Loucy (cell line): Measurements from ENCODE around the gene PHAF1.

Source experiments
- H2AFZ ChIP-seq: fragments of 200-600 bp; sonication (generic); 2 replicates; pipeline ENCODE4 v1.6.0; 2016; ENCODE audit warnings: antibody characterized with exemption, mild to moderate bottlenecking, low read length, moderate library complexity
- H3F3A ChIP-seq: fragments of 200-600 bp; 2 replicates; pipeline ENCODE4 v1.6.0; 2016; ENCODE audit warnings: antibody characterized with exemption, low read depth, mild to moderate bottlenecking
- H3K27me3 ChIP-seq: fragments of 200-600 bp; sonication (generic); 2 replicates; pipeline ENCODE4 v1.6.1; 2014; ENCODE audit warnings: low read length, mild to moderate bottlenecking; ENCODE audit not compliant: insufficient read depth, poor library complexity, severe bottlenecking
- H3K36me3 ChIP-seq: fragments of 200-600 bp; sonication (generic); 2 replicates; pipeline ENCODE4 v1.6.1; 2016; ENCODE audit warnings: low read length; ENCODE audit not compliant: insufficient read depth
- H3K4me1 ChIP-seq: fragments of 200-600 bp; sonication (generic); 2 replicates; pipeline ENCODE4 v1.5.1; 2014; ENCODE audit warnings: low read length, mild to moderate bottlenecking; ENCODE audit not compliant: insufficient read depth, poor library complexity, severe bottlenecking
- H3K4me2 ChIP-seq: fragments of 200-600 bp; sonication (generic); 2 replicates; pipeline ENCODE4 v1.6.0; 2014; ENCODE audit warnings: antibody characterized with exemption, low read length, low read depth, mild to moderate bottlenecking; ENCODE audit not compliant: poor library complexity, severe bottlenecking
- H3K4me3 ChIP-seq: fragments of 200-600 bp; sonication (generic); 2 replicates; pipeline ENCODE4 v1.5.1; 2014; ENCODE audit warnings: low read length, mild to moderate bottlenecking, mixed read lengths; ENCODE audit not compliant: poor library complexity, severe bottlenecking
- H3K79me2 ChIP-seq: fragments of 200-600 bp; sonication (generic); 2 replicates; pipeline ENCODE4 v1.6.1; 2014; ENCODE audit warnings: low read length; ENCODE audit not compliant: insufficient read depth
- H3K9ac ChIP-seq: fragments of 200-600 bp; sonication (generic); 2 replicates; pipeline ENCODE4 v1.6.0; 2014; ENCODE audit warnings: mild to moderate bottlenecking, low read depth, low read length, moderate library complexity; ENCODE audit not compliant: poor library complexity, severe bottlenecking
- H3K9me2 ChIP-seq: fragments of 200-600 bp; sonication (generic); replicated peaks from 2 replicates; pipeline ENCODE4 v1.6.1; 2016; ENCODE audit warnings: low read depth, low read length, mixed read lengths
- H3K9me3 ChIP-seq: fragments of 200-600 bp; sonication (generic); 2 replicates; pipeline ENCODE4 v1.6.1; 2014; ENCODE audit warnings: mild to moderate bottlenecking, antibody characterized with exemption, low read length, low read depth; ENCODE audit not compliant: insufficient read depth
- H4K20me1 ChIP-seq: fragments of 200-600 bp; sonication (generic); 2 replicates; pipeline ENCODE4 v1.6.0; 2014; ENCODE audit warnings: antibody characterized with exemption, low read length, mild to moderate bottlenecking; ENCODE audit not compliant: insufficient read depth, poor library complexity, severe bottlenecking
- CTCF ChIP-seq: fragments of 200-600 bp; sonication (generic); conservative IDR thresholded peaks from 2 replicates; pipeline ENCODE4 v1.5.1; 2014; ENCODE audit warnings: mild to moderate bottlenecking, antibody characterized with exemption, low read length
- EZH2phosphoT487 ChIP-seq: fragments of 200-600 bp; IDR thresholded peaks from 2 replicates; pipeline ENCODE4 v1.6.1; 2018; ENCODE audit warnings: antibody characterized with exemption, mild to moderate bottlenecking, moderate library complexity, borderline replicate concordance

Gene PHAF1

GRCh38 chr16:67137605-67138004, 27.9 kb downstream of the PHAF1 start:
- Histone ChIP-seq H3K9me3 (no peaks in the 10 kb centered on the region), H3K4me2 (no peak overlapping the region), H3K27me3 (no peaks in the 10 kb centered on the region), H3K36me3 (peaks cover 75% of the 10 kb centered on the region), H3F3A (no peaks in the 10 kb centered on the region), H3K79me2 (no peaks in the 10 kb centered on the region), H4K20me1 (no peaks in the 10 kb centered on the region), H3K9ac (no peak overlapping the region), H3K4me1 (no peaks in the 10 kb centered on the region), H3K4me3 (no peak overlapping the region), H3K9me2 (no peaks in the 10 kb centered on the region), H2AFZ (no peak overlapping the region)
- TF ChIP-seq EZH2phosphoT487, result no peak
- TF ChIP-seq CTCF, result no peak

GRCh38 chr16:67141391-67141790, 31.6 kb downstream of the PHAF1 start:
- Histone ChIP-seq H3F3A (no peaks in the 10 kb centered on the region), H3K9me2 (no peaks in the 10 kb centered on the region), H3K9me3 (no peaks in the 10 kb centered on the region), H3K36me3 (peaks cover 77% of the 10 kb centered on the region), H3K79me2 (no peaks in the 10 kb centered on the region), H3K4me1 (no peaks in the 10 kb centered on the region), H3K9ac (no peak overlapping the region), H2AFZ (no peak overlapping the region), H4K20me1 (no peaks in the 10 kb centered on the region), H3K27me3 (no peaks in the 10 kb centered on the region), H3K4me2 (no peak overlapping the region), H3K4me3 (no peak overlapping the region)
- TF ChIP-seq CTCF (no peak), EZH2phosphoT487 (no peak)

- TF ChIP-seq CTCF, result no peak
- H3K9ac ChIP-seq, result no peak overlapping the region
- no peaks in the 10 kb centered on the region for H3K9me2 ChIP-seq
- H3K27me3 ChIP-seq, result no peaks in the 10 kb centered on the region
- H3K4me3 ChIP-seq, result no peak overlapping the region
- H3K4me1 ChIP-seq, result no peaks in the 10 kb centered on the region
- peaks cover 79% of the 10 kb centered on the region for H3K36me3 ChIP-seq
- no peaks in the 10 kb centered on the region for H3K79me2 ChIP-seq
- no peaks in the 10 kb centered on the region for H3K9me3 ChIP-seq
- no peak overlapping the region for H3K4me2 ChIP-seq
- no peaks in the 10 kb centered on the region for H3F3A ChIP-seq
- no peak overlapping the region for H2AFZ ChIP-seq
- H4K20me1 ChIP-seq, result no peaks in the 10 kb centered on the region
Measured at GRCh38 chr16:67142342-67142741, 32.6 kb downstream of the PHAF1 start.
